ENCODE measurements around the gene ZBTB20. TPM values are rescaled to one million over a fixed set of nuclear protein-coding genes. Genes with fewer than 3 reads are reported as not detected.
A peak's percentile ranks its signal among the peaks of the same experiment; 100 is the strongest.

Gene ZBTB20
- polyA plus RNA-seq, 3 donors, result 1.3 to 3.2 (median 2.0) TPM

GRCh38 chr3:114455432-114455831 is 691.7 kb downstream of the ZBTB20 start:
- H3K9ac ChIP-seq (ENCODE audit: insufficient read depth, low read length, poor library complexity, severe bottlenecking), result no peak overlapping the region
- no peak for DNase-seq
- no peak overlapping the region for H3K27ac ChIP-seq (ENCODE audit: low read depth in 1 of 2, low read length in 2 of 2)
- H3K9me3 ChIP-seq (replicated peaks in 1 of 2; ENCODE audit: control insufficient read depth in 1 of 2, insufficient read depth in 1 of 2, low read length in 2 of 2), result no peaks in the 10 kb centered on the region
- H3K79me2 ChIP-seq (ENCODE audit: insufficient read depth, low read length), result no peaks in the 10 kb centered on the region
- Mint-ChIP-seq H3K27ac (no peak overlapping the region), H3K9me3 (no peaks in the 10 kb centered on the region), H3K4me1 (no peaks in the 10 kb centered on the region), H3K27me3 (ENCODE audit: low read depth in 3 of 3) (peaks cover 0 to 1% (median 0%) of the 10 kb centered on the region in 3 donors), H3K36me3 (no peaks in the 10 kb centered on the region), H3K4me3 (no peak overlapping the region)
- 70% methylated on average over 5 of the region's 7 CpGs for WGBS (ENCODE audit: insufficient coverage)
- H2AFZ ChIP-seq (ENCODE audit: insufficient read depth, low read depth, low read length, poor library complexity, severe bottlenecking), result no peak overlapping the region
- H3K4me2 ChIP-seq (replicated peaks; ENCODE audit: extremely low read depth, low read length, poor library complexity, severe bottlenecking), result no peak overlapping the region
- TF ChIP-seq, protein P1, sequence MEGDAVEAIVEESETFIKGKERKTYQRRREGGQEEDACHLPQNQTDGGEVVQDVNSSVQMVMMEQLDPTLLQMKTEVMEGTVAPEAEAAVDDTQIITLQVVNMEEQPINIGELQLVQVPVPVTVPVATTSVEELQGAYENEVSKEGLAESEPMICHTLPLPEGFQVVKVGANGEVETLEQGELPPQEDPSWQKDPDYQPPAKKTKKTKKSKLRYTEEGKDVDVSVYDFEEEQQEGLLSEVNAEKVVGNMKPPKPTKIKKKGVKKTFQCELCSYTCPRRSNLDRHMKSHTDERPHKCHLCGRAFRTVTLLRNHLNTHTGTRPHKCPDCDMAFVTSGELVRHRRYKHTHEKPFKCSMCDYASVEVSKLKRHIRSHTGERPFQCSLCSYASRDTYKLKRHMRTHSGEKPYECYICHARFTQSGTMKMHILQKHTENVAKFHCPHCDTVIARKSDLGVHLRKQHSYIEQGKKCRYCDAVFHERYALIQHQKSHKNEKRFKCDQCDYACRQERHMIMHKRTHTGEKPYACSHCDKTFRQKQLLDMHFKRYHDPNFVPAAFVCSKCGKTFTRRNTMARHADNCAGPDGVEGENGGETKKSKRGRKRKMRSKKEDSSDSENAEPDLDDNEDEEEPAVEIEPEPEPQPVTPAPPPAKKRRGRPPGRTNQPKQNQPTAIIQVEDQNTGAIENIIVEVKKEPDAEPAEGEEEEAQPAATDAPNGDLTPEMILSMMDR (IDR thresholded peaks at IDR 0.05), result no peak
- H3K4me1 ChIP-seq (ENCODE audit: control insufficient read depth in 1 of 2, insufficient read depth in 2 of 2, low read length in 2 of 2), result peaks cover 10 to 12% of the 10 kb centered on the region in 2 donors
- H4K20me1 ChIP-seq (ENCODE audit: insufficient read depth, low read length), result no peaks in the 10 kb centered on the region
- intact Hi-C loops (cut with micrococcal nuclease), result no loop called here
- peaks cover 0 to 2% of the 10 kb centered on the region in 2 donors for H3K27me3 ChIP-seq (ENCODE audit: control insufficient read depth in 2 of 2, insufficient read depth in 2 of 2, low read length in 2 of 2)
- no peak overlapping the region for H3K4me3 ChIP-seq (replicated peaks in 1 of 3; ENCODE audit: low read depth in 2 of 3, low read length in 3 of 3)
- no peaks in the 10 kb centered on the region for H3K36me3 ChIP-seq (replicated peaks in 1 of 2; ENCODE audit: control insufficient read depth in 1 of 2, insufficient read depth in 2 of 2, low read length in 2 of 2)

DNA sequence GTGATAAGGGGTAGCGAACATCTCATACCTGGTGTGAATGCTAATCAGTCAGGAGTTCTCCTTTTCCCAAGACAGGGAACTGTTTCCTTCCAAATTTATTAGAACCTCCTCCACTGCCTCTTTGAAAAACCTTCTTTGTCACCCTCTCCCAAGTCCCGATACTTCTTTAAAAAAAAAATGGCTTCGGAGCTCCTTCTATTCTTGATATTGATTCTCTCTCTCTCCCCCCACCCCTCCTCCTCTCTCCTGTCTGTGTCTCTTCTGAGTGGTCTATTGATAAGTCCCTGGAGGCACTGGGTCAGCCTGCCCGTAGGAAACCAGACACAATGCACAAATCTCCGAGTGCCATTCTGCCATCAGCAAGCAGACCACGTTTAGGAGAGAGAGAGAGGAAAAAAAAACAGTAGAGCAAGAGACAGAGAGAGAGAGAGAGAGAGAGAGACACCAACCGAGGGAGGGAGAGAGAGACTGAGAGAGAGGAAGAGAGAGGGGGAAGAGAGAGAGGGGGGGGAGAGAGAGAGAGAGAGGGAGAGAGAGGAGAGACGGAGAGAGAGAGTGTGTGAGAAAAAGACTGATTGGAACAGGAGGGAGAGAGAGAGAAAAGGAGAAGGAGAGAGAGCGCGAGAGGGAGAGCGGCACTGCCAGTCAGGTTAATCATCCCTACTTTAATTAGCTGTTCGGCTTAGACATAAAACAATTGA is 692.4 kb downstream of the ZBTB20 start:
- H3K27me3 ChIP-seq (ENCODE audit: control insufficient read depth in 2 of 2, insufficient read depth in 2 of 2, low read length in 2 of 2), result peaks cover 0 to 2% of the 10 kb centered on the region in 2 donors
- no peaks in the 10 kb centered on the region for H3K36me3 ChIP-seq (replicated peaks in 1 of 2; ENCODE audit: control insufficient read depth in 1 of 2, insufficient read depth in 2 of 2, low read length in 2 of 2)
- no peak overlapping the region for H3K9ac ChIP-seq (ENCODE audit: insufficient read depth, low read length, poor library complexity, severe bottlenecking)
- no peak overlapping the region for H3K27ac ChIP-seq (ENCODE audit: low read depth in 1 of 2, low read length in 2 of 2)
- H3K4me2 ChIP-seq (replicated peaks; ENCODE audit: extremely low read depth, low read length, poor library complexity, severe bottlenecking), result peak overlapping the region; percentile 54
- H3K4me1 ChIP-seq (ENCODE audit: control insufficient read depth in 1 of 2, insufficient read depth in 2 of 2, low read length in 2 of 2), result peaks cover 10 to 12% of the 10 kb centered on the region in 2 donors
- Mint-ChIP-seq H3K27ac (no peak overlapping the region), H3K4me1 (no peaks in the 10 kb centered on the region), H3K27me3 (ENCODE audit: low read depth in 3 of 3) (peaks cover 0 to 1% (median 0%) of the 10 kb centered on the region in 3 donors), H3K9me3 (no peaks in the 10 kb centered on the region), H3K4me3 (no peak overlapping the region), H3K36me3 (no peaks in the 10 kb centered on the region)
- DNase-seq, result no peak
- no peak overlapping the region for H2AFZ ChIP-seq (ENCODE audit: insufficient read depth, low read depth, low read length, poor library complexity, severe bottlenecking)
- intact Hi-C loops (cut with micrococcal nuclease), result no loop called here
- peak overlapping the region in 1 of 3 experiments; percentile 27 for H3K4me3 ChIP-seq (replicated peaks in 1 of 3; ENCODE audit: low read depth in 2 of 3, low read length in 3 of 3)
- no peaks in the 10 kb centered on the region for H4K20me1 ChIP-seq (ENCODE audit: insufficient read depth, low read length)
- TF ChIP-seq, protein P1 (IDR thresholded peaks at IDR 0.05), result no peak
- H3K79me2 ChIP-seq (ENCODE audit: insufficient read depth, low read length), result no peaks in the 10 kb centered on the region
- WGBS (ENCODE audit: insufficient coverage), result 0% methylated on average over 3 of the region's 12 CpGs
- no peaks in the 10 kb centered on the region for H3K9me3 ChIP-seq (replicated peaks in 1 of 2; ENCODE audit: control insufficient read depth in 1 of 2, insufficient read depth in 1 of 2, low read length in 2 of 2)

Measured in CD14-positive monocyte (primary cell).